GM12872 (cell line): ENCODE data around the gene UBXN2A.

Experiments
- CTCF ChIP-seq: IDR thresholded peaks from 3 replicates; pipeline ENCODE4 v1.5.1; 2011; ENCODE audit warnings: low read depth, mild to moderate bottlenecking, low read length, moderate library complexity; ENCODE audit not compliant: insufficient read depth

Gene UBXN2A

GRCh38 chr2:23905155-23905554 is 35.1 kb upstream of the UBXN2A start:
- TF ChIP-seq CTCF: no peak

- no peak for TF ChIP-seq CTCF
Measured at GRCh38 chr2:23912054-23912453, 28.2 kb upstream of the UBXN2A start.

GRCh38 chr2:23915327-23915726 is 24.9 kb upstream of the UBXN2A start:
- TF ChIP-seq CTCF: no peak

GRCh38 chr2:23916727-23917405 is 23.4 kb upstream of the UBXN2A start:
- no peak for TF ChIP-seq CTCF

DNA sequence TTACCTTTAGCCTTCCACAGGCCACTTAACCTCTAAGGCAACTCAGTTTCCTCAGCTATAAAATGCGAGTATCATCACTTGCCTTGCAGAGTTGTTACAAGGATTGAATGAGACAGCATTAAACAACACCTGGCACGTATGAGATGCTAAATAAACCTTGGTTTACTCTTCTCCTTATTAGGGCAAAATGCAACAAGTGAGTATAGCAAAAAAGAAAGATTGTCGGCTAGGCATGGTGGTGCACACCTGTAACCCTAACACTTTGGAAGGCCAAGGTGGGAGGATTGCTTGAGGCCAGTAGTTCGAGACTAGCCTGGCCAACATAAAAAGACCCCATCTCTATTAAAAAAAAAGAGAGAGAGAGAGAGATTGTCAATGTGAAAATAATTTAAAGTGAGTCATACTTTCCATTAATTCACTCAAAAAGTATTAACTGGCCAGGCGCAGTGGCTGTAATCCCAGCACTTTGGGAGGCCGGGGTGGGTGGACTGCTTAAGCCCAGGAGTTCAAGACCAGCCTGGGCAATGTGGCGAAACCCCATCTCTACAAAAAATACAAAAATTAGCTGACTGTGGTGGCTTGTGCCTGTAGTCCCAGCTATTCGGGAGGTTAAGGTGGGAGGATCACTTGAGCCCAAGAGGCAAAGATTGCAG is 21.3 kb upstream of the UBXN2A start:
- no peak for TF ChIP-seq CTCF

- no peak for TF ChIP-seq CTCF
Measured at GRCh38 chr2:23924589-23925359, 15.5 kb upstream of the UBXN2A start.

GRCh38 chr2:23925702-23926289 is 14.5 kb upstream of the UBXN2A start:
- no peak for TF ChIP-seq CTCF
